Aorta (tissue), 5 donors: Measurements from ENCODE around the gene PRELP. TPM values are rescaled to one million over a fixed set of nuclear protein-coding genes. Genes with fewer than 3 reads are reported as not detected.

Experiments used
- ATAC-seq: fragments of 200-7000 bp; cut with Tn5 transposase; one replicate; pipeline ENCODE4 v1.9.1; 2022; ENCODE audit warnings: moderate library complexity; ENCODE audit not compliant: low FRiP score
- DNase-seq, 2 donors: peaks; one replicate each; pipeline ENCODE4 v3.0.0-alpha.2; 2020
- H3K27ac ChIP-seq, 2 donors: one replicate each; pipeline ENCODE4 v1.5.1; 2013; ENCODE audit warnings: low read length in 2 of 2, mild to moderate bottlenecking in 2 of 2, moderate library complexity in 2 of 2, control low read depth in 1 of 2, inconsistent platforms in 1 of 2, low read depth in 1 of 2
- H3K27me3 ChIP-seq, 2 donors: one replicate each; pipeline ENCODE4 v1.6.1; 2013; ENCODE audit warnings: control low read depth in 1 of 2, low read length in 1 of 2, mild to moderate bottlenecking in 1 of 2, moderate library complexity in 1 of 2; ENCODE audit not compliant: insufficient read depth in 2 of 2, control insufficient read depth in 1 of 2
- H3K36me3 ChIP-seq, 2 donors: one replicate each; pipeline ENCODE4 v1.6.1; 2013; ENCODE audit warnings: control low read depth in 1 of 2, low read length in 1 of 2, mild to moderate bottlenecking in 1 of 2; ENCODE audit not compliant: insufficient read depth in 2 of 2, control insufficient read depth in 1 of 2
- H3K4me1 ChIP-seq, 2 donors: one replicate each; pipeline ENCODE4 v1.6.1; 2013; ENCODE audit warnings: low read length in 2 of 2, control low read depth in 1 of 2, mild to moderate bottlenecking in 1 of 2, moderate library complexity in 1 of 2; ENCODE audit not compliant: insufficient read depth in 2 of 2, control insufficient read depth in 1 of 2
- H3K4me3 ChIP-seq, 2 donors: one replicate each; pipeline ENCODE4 v1.5.1; 2013; ENCODE audit warnings: low read length in 2 of 2, control low read depth in 1 of 2, mild to moderate bottlenecking in 1 of 2
- H3K9me3 ChIP-seq: one replicate; pipeline ENCODE4 v1.6.1; 2013; ENCODE audit warnings: mild to moderate bottlenecking, low read length; ENCODE audit not compliant: control insufficient read depth
- WGBS, 2 donors: extraction: QIAGEN DNeasy Blood & Tissue Kit; methylation state at CpG; one replicate each; pipeline ENCODE4 v1.1.7; 2013; 5-methylcytosine and 5-hydroxymethylcytosine counted together
- intact Hi-C, 2 donors: fragments of 100-400 bp; cut with DNase I; formaldehyde crosslinking; loops; one replicate each; pipeline versions ENCODE4 v1.14.2 to v1.15.0; 2022
- polyA plus RNA-seq, 2 donors: library from polyadenylated mRNA; stranded (reverse); fragments of 200-250 nt; gene quantifications; one replicate each; pipeline ENCODE4 v1.2.3, GENCODE V29; 2013
- total RNA-seq, 2 donors: library from RNA; stranded (reverse); fragmentation: NEBNext Ultra II Directional; extraction: Animal tissue kit (Norgen Biotek cat#: 25700); gene quantifications; one replicate each; pipeline ENCODE4 v1.2.1, GENCODE V29; 2021
- donor health status: healthy with polysubstance abuse.
- donor health status: Bipolar disorder and iron deficiency.
- donor health status: DM: no; HTN: no; CAD: no.
- donor health status: DM: no; HTN: no; CAD: no.
- donor health status: DM: yes; HTN: yes; CAD: no.

PRELP gene
- total and polyA plus RNA-seq, 4 donors: 152 to 217 (median 176) TPM

DNA sequence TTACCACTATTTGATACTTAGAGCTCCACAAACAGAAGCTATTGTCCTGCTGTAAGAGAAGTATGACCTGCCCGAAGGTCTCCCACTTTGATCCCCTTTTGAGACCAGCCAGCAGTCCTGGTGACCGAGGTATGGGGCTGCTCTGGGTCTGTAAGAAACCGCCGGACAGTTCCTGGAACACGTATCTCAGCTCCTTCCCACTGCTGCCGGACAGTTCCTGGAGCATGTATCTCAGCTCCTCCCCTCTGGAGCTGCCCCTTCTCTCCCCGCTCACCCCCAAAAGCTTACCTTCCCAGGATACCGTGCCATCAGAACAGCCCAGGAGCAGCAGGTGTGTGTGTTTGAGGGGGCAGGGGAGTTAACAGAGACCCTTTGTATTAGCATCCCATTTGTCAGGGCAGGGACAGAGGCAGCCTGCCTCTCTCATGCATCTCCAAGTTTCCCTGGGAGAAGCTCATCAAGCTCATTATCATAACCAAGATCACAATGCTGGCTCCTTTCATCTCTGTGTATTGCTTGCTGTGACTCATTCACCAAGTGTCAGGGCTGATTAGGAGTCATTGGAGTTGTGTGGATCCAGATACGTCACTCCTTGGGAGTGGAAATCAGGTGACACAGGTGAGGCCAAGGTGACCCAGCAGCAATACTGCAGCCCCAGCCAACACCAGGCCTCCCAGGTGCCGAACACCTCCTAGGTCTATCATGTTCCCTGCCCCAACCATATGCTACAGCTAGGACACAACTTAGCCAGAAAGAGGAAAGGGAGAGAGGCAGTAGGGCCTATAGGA is 43.6 kb downstream of the PRELP start:
- H3K4me3 ChIP-seq: no peak overlapping the region
- intact Hi-C loops: no loop called here
- DNase-seq: peak in 1 of 2 donors; percentile 33
- H3K36me3 ChIP-seq: no peaks in the 10 kb centered on the region
- no peaks in the 10 kb centered on the region for H3K9me3 ChIP-seq
- H3K4me1 ChIP-seq: no peaks in the 10 kb centered on the region
- ATAC-seq: no peak
- H3K27ac ChIP-seq: no peak overlapping the region
- 94 to 95% methylated on average over 10 of the region's 10 CpGs for WGBS, 2 donors
- no peaks in the 10 kb centered on the region for H3K27me3 ChIP-seq

DNA sequence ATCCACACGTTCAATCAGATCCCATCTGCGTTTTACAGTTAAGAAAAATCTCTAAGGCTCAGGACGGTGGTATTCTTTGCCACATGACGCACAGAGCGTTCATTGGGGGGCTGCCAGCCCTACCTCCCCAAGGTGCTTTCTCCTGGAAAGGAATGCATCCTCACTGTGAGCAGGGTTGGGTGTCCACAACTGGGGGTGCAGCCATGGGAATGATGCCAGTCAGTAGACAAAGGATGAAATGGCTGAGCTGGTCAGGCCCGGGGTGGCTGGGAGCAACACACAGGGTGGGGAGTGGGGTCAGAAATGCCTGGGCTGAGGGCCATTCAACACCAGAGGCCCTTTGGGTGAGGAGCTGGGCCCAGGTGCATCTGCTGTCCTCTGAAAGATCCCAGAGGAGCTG is 44.3 kb downstream of the PRELP start:
- Histone ChIP-seq H3K9me3 (no peaks in the 10 kb centered on the region), H3K36me3 (no peaks in the 10 kb centered on the region), H3K27ac (no peak overlapping the region), H3K27me3 (no peaks in the 10 kb centered on the region), H3K4me3 (no peak overlapping the region), H3K4me1 (no peaks in the 10 kb centered on the region)
- 90 to 91% methylated on average over 6 of the region's 6 CpGs for WGBS, 2 donors
- intact Hi-C loops: no loop called here
- DNase-seq: peak in 1 of 2 donors; percentile 61
- ATAC-seq: no peak

DNA sequence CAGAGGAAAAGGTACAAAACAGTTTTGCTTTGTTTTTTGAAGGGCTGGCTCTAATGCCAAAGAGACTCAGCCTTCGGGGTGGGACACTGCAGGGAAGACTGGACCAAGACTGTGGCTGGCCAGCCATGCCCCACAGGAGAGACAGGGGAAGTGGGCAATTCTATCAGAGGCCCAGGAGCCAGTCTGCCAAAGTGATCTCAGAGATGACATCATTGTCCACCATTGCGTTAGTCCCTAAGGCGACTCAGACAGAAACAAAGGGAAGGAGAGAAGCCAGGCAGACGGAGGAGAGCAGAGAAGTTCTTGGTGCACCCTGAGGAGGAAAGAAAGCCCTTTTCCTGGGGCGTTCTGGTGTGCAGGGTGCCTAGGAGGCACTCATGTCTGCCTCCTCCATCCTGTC is 44.7 kb downstream of the PRELP start:
- intact Hi-C loops: no loop called here
- Histone ChIP-seq H3K9me3 (no peaks in the 10 kb centered on the region), H3K4me3 (no peak overlapping the region), H3K27ac (no peak overlapping the region), H3K27me3 (no peaks in the 10 kb centered on the region), H3K36me3 (no peaks in the 10 kb centered on the region), H3K4me1 (no peaks in the 10 kb centered on the region)
- ATAC-seq (no peak), DNase-seq (peak in 1 of 2 donors; percentile 59)
- WGBS, 2 donors: 18 to 23% methylated on average over 5 of the region's 5 CpGs

DNA sequence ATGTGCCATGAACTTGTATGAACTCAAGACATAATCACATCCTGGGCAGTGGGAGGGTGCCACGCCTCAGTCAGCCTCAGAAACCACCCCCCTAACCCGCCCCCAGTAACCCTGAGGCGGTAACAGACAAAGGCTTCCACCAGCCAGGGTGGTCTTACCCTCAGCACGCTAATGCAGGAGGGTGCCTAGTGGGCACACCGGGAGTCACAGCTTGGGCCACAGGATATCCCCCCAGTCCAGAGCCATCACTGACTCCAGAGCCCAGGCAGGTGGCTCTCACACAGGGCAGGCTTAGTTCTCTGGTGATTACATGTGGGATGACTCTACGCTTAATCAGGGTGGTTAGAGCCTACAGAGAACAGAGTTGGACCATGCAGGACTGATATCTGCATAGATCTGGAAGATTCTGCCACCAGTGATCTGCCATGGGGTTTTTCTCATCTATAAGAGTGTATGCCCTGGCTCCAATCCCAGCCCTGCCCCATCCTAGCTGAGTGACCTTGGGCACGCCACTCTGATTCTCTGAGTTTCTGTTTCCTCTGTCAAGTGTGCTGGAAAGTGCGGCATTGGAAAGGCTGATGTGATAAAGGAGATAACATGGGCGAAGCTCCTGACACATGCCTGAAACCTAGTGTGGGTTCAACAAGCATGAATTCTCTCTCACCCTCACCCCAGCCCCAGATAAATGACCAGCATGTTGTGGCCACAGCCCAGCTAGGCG is 45.6 kb downstream of the PRELP start:
- no peak overlapping the region for H3K4me3 ChIP-seq
- no peak overlapping the region for H3K27ac ChIP-seq
- H3K4me1 ChIP-seq: no peaks in the 10 kb centered on the region
- WGBS, 2 donors: 72 to 82% methylated on average over 10 of the region's 10 CpGs
- H3K36me3 ChIP-seq: no peaks in the 10 kb centered on the region
- ATAC-seq: no peak
- no peaks in the 10 kb centered on the region for H3K9me3 ChIP-seq
- H3K27me3 ChIP-seq: no peaks in the 10 kb centered on the region
- intact Hi-C loops: no loop called here
- no peak for DNase-seq

DNA sequence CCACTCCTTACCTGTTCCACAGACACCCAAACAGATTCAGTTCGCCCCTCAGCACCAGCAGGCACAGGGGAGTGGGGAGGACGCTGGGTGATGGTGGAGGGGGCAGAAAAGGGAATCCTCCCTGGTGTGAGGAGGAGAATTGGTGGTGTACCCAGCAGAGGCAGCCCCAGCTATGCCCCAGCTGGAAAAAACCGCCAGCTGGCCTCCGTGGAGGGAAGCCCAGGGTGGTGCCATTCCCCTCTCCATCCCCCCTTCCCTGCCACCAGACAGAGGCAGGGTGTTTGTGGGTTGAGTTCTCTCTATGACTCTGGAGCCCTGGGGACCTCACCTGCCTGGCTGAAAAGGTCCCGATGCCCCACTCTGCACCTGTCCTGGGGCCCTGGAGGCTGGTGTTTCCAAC is 46.2 kb downstream of the PRELP start:
- no peak overlapping the region for H3K27ac ChIP-seq
- H3K36me3 ChIP-seq: no peaks in the 10 kb centered on the region
- H3K4me1 ChIP-seq: no peaks in the 10 kb centered on the region
- 69 to 88% methylated on average over 4 to 5 of the region's 5 CpGs for WGBS, 2 donors
- H3K4me3 ChIP-seq: no peak overlapping the region
- no peak for DNase-seq
- H3K27me3 ChIP-seq: no peaks in the 10 kb centered on the region
- H3K9me3 ChIP-seq: no peaks in the 10 kb centered on the region
- intact Hi-C loops: no loop called here
- no peak for ATAC-seq

DNA sequence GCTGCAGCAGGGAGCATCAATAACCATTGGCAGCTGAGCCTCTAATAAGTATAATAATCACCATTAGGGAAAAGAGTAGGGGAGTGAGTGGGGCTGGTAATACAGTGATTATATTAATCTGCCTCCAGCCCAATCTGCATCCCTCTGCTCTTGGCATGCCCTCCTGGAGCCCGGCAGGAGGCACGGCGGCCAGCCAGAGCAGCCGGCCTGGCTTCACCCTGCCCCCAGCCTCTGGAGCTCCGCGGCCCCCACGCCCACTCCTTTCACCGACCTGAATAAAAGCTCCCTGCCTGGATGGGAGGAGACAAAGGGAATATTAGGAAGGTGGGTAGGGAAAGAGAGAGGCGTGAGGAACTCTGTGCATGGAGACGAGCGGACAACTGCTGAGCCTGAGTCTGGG is 46.6 kb downstream of the PRELP start:
- Histone ChIP-seq H3K4me3 (no peak overlapping the region), H3K9me3 (no peaks in the 10 kb centered on the region), H3K27me3 (no peaks in the 10 kb centered on the region), H3K27ac (no peak overlapping the region), H3K36me3 (no peaks in the 10 kb centered on the region), H3K4me1 (no peaks in the 10 kb centered on the region)
- WGBS, 2 donors: 19 to 24% methylated on average over 11 of the region's 11 CpGs
- DNase-seq (no peak), ATAC-seq (no peak)
- intact Hi-C loops: no loop called here

DNA sequence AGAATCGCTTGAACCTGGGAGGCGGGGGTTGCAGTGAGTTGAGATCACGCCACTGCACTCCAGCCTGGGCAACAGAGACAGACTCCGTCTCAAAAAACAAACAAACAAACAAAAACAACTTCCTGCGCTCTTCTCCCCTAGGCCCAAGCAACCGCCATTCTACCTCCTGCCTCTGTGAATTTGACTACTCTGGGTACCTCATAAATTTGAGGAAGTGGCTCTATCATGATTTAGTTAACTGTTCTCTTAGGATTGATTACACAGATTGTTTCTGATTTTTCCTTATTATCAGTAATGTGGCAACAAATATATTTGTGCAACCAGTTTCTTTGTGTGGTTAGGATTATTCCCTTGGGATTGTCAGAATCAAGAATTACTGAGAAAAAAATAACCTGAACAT is 48.1 kb downstream of the PRELP start:
- Histone ChIP-seq H3K4me3 (no peak overlapping the region), H3K27me3 (no peaks in the 10 kb centered on the region), H3K4me1 (no peaks in the 10 kb centered on the region), H3K9me3 (no peaks in the 10 kb centered on the region), H3K27ac (no peak overlapping the region), H3K36me3 (no peaks in the 10 kb centered on the region)
- ATAC-seq (no peak), DNase-seq (no peak)
- intact Hi-C loops: no loop called here
- WGBS, 2 donors: 93% methylated on average over 6 of the region's 6 CpGs

DNA sequence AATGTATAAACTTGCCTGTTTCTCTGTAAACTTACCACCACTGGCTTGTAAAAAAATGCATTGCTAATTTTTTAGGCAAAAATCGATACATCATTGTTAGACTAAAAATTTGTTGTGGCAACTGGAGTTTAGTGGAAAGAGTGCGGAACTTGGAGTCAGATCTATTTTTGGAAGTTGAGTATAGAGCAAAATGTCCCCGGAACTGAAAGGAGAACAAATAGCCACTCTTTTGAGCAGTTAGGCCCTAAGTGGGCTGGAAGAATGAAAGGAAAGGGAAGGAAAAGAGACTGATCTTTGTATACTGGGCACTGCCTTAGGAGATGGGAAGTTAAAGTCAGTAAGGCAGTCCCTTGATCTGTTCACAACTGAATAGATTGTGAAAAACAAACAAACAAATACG is 48.5 kb downstream of the PRELP start:
- no peaks in the 10 kb centered on the region for H3K4me1 ChIP-seq
- H3K27me3 ChIP-seq: no peaks in the 10 kb centered on the region
- no peak overlapping the region for H3K27ac ChIP-seq
- ATAC-seq (no peak), DNase-seq (no peak)
- 27 to 28% methylated on average over 4 of the region's 4 CpGs for WGBS, 2 donors
- intact Hi-C loops: no loop called here
- no peak overlapping the region for H3K4me3 ChIP-seq
- no peaks in the 10 kb centered on the region for H3K36me3 ChIP-seq
- no peaks in the 10 kb centered on the region for H3K9me3 ChIP-seq

DNA sequence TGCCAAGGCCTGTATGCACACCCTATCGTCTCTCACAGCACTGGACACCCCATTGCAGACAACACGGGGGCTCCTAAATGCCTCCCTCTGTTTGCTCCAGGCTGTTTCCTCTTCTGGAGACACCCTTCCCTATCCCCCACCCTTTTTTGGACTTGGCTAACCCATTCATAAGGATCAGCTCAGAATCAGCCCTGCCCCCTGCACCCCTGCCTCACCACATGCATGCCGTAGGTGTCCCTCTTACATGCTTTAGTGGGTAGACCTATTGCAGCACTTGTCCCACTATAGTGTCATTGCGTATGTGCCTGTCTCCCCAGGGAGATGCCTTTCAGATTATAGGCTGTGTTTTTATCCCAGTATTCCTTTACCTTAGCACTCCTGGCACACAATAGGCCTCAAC is 49.2 kb downstream of the PRELP start:
- DNase-seq (no peak), ATAC-seq (no peak)
- H3K4me3 ChIP-seq: no peak overlapping the region
- intact Hi-C loops: no loop called here
- 84 to 87% methylated on average over 4 of the region's 4 CpGs for WGBS, 2 donors
- H3K9me3 ChIP-seq: no peaks in the 10 kb centered on the region
- H3K4me1 ChIP-seq: no peaks in the 10 kb centered on the region
- no peaks in the 10 kb centered on the region for H3K27me3 ChIP-seq
- H3K36me3 ChIP-seq: no peaks in the 10 kb centered on the region
- H3K27ac ChIP-seq: no peak overlapping the region
